NCI-H2196 (cell line): ENCODE measurements around the gene RBM26.
"Not testable (repeated sequence)": the region's sequence is repeated elsewhere in the genome, so short reads cannot be mapped to it uniquely, and the experiment has no call there.

ENCODE experiments used
- DNase-seq: peaks from one replicate; lab custom pipeline; 2025; ENCODE audit not compliant: unreplicated experiment; lab: John Stamatoyannopoulos, UW

The RBM26 gene

DNA sequence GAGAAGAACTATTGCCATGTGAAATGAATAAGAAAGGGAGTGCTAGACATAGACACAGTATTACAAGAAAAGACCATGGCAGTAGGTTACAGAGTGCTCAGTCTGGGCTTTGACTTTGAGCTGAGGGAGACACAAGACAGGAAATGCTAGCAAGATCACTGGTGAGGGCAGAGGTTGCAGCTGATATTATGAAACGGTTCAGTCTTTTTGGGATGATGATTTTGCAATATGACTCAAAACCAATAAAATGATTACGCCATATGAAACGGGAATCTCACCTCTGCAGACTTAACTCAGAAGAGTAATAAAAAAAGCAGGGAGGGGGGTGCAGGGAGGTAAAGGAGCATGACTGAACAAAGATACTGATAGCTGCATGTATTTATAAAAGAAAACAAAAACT is 123.1 kb downstream of the RBM26 start:
- DNase-seq = no peak

DNA sequence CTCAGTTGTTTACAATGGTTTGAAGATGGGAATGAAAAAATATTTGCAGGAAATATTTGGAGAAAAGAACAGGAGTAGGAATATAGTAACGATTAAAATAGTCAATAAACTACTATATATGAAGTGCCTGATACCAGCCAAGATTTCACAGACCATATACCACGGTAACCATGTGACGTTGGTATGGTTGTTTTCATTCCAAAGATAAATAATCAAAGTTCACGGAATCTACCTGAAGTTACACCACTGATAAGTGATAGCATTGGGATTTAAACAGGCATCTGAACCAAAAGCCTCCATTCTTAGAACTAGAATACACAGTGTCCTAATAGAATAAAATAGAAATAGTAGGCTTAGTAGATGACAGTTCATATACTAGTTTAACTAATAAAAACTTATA is 123.5 kb downstream of the RBM26 start:
- DNase-seq = no peak

GRCh38 chr13:79281339-79281747 is 124.7 kb downstream of the RBM26 start:
- DNase-seq = no peak

DNA sequence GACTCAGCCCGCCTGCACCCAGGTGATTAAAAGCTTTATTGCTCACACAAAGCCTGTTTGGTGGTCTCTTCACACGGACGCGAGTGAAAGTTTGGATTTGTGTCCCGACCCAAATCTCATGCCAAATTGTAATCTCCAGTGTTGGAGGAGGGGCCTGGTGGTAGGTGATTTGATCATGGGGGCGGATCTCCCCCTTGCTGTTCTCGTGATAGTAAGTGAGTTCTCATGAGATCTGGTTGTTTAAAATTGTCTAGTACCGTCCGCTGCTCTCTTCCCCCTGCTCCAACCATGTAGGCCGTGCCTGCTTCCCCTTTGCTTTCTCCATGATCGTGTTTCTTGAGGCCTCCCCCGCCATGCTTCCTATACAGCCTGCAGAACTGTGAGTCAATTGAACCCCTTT is 126.3 kb downstream of the RBM26 start:
- not testable (repeated sequence) for DNase-seq

- DNase-seq = no peak
Measured at GRCh38 chr13:79273045-79273444, 133.0 kb downstream of the RBM26 start.

GRCh38 chr13:79271616-79272015 is 134.4 kb downstream of the RBM26 start:
- DNase-seq = no peak

- no peak for DNase-seq
Measured at GRCh38 chr13:79270859-79271258, 135.2 kb downstream of the RBM26 start.
